HuH-7 (cell line): ENCODE data around the gene IL22.
"Not testable (repeated sequence)": the region's sequence is repeated elsewhere in the genome, so short reads cannot be mapped to it uniquely, and the experiment has no call there.

Experiments
- DNase-seq: peaks from one replicate; pipeline ENCODE4 v3.0.0; 2011; ENCODE audit warnings: low spot score

The IL22 gene

GRCh38 chr12:68229956-68230355 lies 23.4 kb downstream of the IL22 start:
- DNase-seq = no peak

DNA sequence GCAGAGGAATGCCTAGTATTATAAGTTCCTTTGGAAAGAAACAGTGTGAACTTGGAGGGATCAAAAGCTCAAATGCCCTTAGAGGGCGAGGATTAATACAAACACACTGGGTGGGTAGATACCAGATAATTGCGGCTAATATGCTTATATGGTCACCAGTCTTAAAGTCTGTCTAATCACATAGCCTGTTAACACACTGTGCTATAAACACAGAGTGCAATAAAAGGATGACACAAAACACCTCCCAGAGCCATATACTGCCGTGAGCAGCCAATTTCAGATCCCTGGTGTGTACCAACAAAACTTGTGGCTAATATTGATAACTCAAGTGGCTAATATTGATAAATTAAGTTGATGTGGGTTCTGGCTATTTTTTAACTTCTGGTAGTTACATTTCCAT lies 26.0 kb downstream of the IL22 start:
- no peak for DNase-seq

DNA sequence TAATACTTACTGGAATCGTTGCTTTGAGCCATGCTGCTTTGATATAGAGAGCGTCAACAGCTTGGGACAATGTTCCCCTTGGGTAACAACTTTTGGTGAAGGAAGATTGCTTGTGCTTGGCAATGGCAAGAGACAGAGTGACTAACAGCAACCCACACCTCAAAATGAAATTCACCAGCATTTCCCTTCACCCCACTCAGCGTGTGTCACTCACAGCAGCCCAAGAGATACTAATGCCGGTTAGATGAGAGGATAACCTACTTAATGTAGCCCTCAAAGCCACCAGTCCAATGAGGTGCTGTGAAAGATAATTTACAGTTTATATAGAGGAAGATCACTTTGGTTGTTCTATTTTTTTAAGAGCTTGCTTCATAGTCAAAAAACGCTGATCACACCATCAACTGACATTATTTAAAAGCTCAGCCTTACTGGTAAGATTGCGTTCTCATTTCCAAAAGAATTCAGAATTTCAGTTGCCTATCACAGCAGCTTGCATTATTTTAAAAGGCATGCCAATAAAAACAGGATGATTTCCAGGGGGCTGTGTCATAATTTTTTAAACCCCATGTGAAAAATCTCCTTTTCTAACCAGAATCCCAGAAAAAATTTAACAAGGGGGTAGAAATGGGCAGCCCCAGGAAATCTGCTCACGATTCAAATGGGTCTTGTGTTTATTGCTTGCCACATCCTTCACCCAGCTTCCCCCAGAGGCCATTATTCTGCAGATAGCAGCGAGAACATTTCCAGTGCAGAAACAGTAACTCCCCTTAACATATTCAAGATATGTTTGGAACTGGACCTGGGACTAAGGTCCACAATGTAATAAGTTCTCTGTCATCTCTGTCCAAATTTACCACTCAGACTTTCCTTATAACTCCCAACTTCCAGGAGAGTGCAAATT lies 27.6 kb downstream of the IL22 start, which contains the start of gene IL26:
Gene IL26, minus strand, starts transcription at position 235 of the 901 bp plus-strand sequence. Its CDS starts 54 bp downstream, at position 181.
- no peak for DNase-seq

- DNase-seq = no peak
These were observed 28.7 kb downstream of the IL22 start for GRCh38 chr12:68224613-68225285.

GRCh38 chr12:68223067-68223747 lies 30.2 kb downstream of the IL22 start:
- peak; percentile 52 for DNase-seq

- DNase-seq = no peak
These were observed 31.1 kb downstream of the IL22 start for GRCh38 chr12:68222326-68222725.

DNA sequence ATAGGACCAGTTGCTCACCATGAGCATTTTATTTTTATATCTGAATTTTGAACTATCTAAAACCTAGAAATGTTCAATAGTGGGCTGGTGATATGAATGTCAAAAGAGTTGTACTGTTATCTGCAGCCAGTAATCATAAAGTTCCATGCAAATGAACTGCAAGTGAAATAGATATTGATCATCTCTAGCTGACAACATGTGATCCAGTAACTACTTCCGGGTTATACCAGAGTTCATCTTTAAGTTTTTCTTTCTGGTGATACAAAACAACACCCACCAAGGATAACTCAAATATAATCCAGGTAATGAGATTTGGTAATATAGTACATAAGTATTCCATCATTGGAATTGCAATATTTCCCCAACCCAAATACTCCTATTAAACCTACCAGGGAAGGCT lies 31.9 kb downstream of the IL22 start:
- no peak for DNase-seq

DNA sequence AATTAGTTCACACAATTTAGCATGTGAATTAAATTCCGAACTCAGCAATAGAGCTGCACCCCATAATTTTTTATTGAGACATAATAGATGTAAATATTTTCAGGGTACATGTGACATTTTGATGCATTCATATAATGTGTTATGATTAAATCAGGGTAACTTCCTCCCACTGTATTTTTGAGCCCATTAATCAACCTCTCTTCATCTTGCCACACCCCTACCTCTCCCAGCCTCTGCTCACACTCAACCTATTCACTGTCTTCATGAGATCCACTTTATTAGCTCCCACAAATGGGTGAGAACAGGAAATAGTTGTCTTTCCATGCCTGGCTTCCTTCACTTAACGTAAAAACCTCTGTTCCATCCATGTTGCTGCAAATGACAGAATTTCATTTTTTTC lies 42.5 kb downstream of the IL22 start:
- DNase-seq = no peak

DNA sequence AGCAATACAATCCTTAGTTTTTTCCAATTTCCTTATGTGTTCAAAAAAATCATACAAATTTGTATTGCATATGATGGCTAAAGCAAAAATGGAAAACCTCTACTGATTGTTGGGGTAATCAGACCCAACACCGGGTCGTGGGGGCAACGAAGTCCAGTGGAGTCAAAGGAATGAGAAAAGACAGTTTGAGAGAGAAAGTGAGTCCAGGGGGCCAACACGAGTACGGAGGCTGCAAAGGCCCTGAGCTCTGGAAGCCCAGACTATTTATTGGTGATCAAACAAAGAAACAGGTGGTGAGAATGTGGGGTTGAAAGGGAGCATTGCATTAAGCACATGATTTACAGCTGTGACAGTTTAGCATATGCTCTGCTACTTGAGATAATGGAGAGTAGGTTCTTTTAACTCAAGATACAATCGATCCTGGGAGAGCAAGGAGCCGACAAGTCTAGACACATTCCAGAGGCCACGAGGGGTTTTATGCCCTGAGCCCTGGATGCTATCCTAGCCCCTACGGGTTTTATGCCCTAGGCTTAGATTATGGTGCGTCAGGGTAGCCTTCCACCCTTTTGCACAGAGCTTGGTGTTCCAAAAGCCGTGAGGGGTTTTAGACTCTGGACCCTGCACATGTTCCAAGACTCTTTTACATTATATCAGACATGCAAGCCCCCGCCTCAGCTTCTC lies 44.2 kb downstream of the IL22 start:
- not testable (repeated sequence) for DNase-seq

DNA sequence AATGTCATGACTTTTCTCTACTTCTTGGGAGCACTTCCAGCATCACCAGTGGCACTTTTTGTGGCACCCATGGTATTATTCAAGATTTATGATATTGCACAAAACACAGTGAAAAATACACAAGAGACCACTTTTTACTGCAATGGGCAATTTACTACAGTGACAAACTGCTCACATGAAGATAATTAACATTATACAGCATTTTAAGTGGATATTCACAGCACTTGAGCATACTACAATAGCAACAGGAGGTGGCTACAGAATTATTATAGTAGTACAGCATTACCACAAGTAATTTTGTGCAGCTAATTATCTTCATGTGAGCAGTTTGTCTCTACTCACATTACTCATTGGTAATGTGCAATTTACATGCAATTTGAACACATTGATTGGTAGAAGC lies 46.1 kb downstream of the IL22 start:
- DNase-seq = no peak

GRCh38 chr12:68206446-68206845 lies 47.0 kb downstream of the IL22 start:
- DNase-seq = no peak

- no peak for DNase-seq
These were observed 49.9 kb downstream of the IL22 start for GRCh38 chr12:68203460-68203875.

DNA sequence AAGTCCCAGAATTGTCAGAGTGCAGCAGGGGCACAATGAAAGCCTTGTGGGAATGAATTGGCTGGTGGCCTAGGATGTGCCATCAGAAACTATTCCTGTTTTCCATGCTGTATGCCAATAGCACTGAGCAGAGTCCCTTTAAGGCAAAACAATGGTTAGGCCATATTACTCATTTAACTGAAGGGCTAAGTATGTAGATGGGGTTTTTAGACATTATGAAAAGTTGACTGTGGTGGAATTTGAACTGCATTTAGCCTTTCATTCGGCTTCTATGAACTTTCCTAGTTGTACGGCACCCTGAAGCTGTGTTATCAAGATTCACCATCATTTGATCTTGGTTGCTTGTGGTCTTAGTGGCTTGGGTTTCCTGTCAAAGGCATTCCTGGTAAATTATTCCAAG lies 52.5 kb downstream of the IL22 start:
- DNase-seq = no peak

- DNase-seq = no peak
These were observed 54.3 kb downstream of the IL22 start for GRCh38 chr12:68199127-68199526.

DNA sequence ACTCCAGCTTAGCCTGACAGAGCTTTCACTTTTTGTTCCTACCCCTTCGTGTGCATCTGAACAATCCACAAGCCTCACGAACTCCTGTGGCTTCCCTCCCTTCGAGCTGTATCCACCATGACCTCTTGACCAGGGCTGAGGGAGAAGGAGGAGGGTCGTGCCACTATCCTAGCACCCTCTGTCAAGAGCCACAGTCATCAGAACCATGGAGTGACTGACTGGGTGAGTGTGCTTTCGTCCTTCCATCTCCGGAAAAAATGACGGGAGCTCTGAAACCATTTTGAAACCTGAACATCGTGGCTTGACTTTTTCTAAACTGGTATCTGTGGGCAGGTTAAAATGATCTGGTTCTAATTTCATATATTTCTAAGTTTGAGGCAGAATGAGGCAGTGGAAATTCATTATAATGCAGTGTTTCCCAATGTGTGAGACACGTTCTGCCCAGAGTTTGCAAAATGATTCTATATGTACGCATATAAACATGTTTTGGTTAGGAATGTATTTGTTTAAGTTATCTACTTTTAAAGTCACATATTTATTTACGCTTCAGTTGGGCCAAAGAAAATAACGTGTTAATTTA lies 54.8 kb downstream of the IL22 start:
- no peak for DNase-seq
